Keratinocyte (primary cell): Measurements from ENCODE around the gene FDXR. TPM values are rescaled to one million over a fixed set of nuclear protein-coding genes. Genes with fewer than 3 reads are reported as not detected.

Experiments
- DNase-seq: peaks from one replicate; pipeline ENCODE4 v3.0.0-alpha.2; 2011; ENCODE audit warnings: low read depth, missing footprints, low spot score
- FAIRE-seq: peaks from 2 replicates; lab custom pipeline; 2011; peaks lifted over from hg19 to GRCh38; lab: Jason Lieb, UNC
- H2AFZ ChIP-seq: 2 replicates; pipeline ENCODE4 v1.6.0; 2012; ENCODE audit warnings: low read length, control low read depth, inconsistent platforms; ENCODE audit not compliant: control insufficient read depth
- H3K27ac ChIP-seq: 2 replicates; pipeline ENCODE4 v1.5.1; 2011; ENCODE audit warnings: low read length; ENCODE audit not compliant: control insufficient read depth, insufficient read depth
- H3K27me3 ChIP-seq: 3 replicates; pipeline ENCODE4 v1.6.0; 2011; ENCODE audit warnings: low read length; ENCODE audit not compliant: control insufficient read depth, insufficient read depth; ENCODE audit errors: extremely low read depth
- H3K36me3 ChIP-seq, 2 experiments: 2 replicates in 1 of 2; 3 replicates in 1 of 2; pipeline ENCODE4 v1.5.1; 2011; ENCODE audit warnings: low read length in 2 of 2, mild to moderate bottlenecking in 1 of 2; ENCODE audit not compliant: control insufficient read depth in 2 of 2, insufficient read depth in 2 of 2; ENCODE audit errors: extremely low read depth in 1 of 2
- H3K4me1 ChIP-seq: 3 replicates; pipeline ENCODE4 v1.5.1; 2011; ENCODE audit warnings: low read length; ENCODE audit not compliant: control insufficient read depth, insufficient read depth; ENCODE audit errors: extremely low read depth
- H3K4me2 ChIP-seq: 3 replicates; pipeline ENCODE4 v1.6.0; 2011; ENCODE audit warnings: low read depth, low read length; ENCODE audit not compliant: control insufficient read depth, insufficient read depth; ENCODE audit errors: extremely low read depth
- H3K4me3 ChIP-seq, 3 experiments: fragments of 200-600 bp in 1 of 3; sonication (generic) in 1 of 3; 2 replicates in 2 of 3; 3 replicates in 1 of 3; pipeline ENCODE4 v1.5.1; 2011 to 2016; ENCODE audit warnings: low read length in 3 of 3, mild to moderate bottlenecking in 3 of 3, control low read depth in 2 of 3, inconsistent platforms in 1 of 3, low read depth in 1 of 3, mixed read lengths in 1 of 3, mixed run types in 1 of 3, moderate library complexity in 1 of 3; ENCODE audit not compliant: control insufficient read depth in 2 of 3, insufficient read depth in 2 of 3; ENCODE audit errors: extremely low read depth in 1 of 3
- H3K79me2 ChIP-seq: 2 replicates; pipeline ENCODE4 v1.6.0; 2012; ENCODE audit warnings: low read length; ENCODE audit not compliant: control insufficient read depth, insufficient read depth
- H3K9ac ChIP-seq: 3 replicates; pipeline ENCODE4 v1.6.0; 2011; ENCODE audit warnings: low read length; ENCODE audit not compliant: control insufficient read depth, insufficient read depth; ENCODE audit errors: extremely low read depth
- H3K9me1 ChIP-seq: 3 replicates; pipeline ENCODE4 v1.6.0; 2011; ENCODE audit warnings: low read length; ENCODE audit not compliant: control insufficient read depth, insufficient read depth; ENCODE audit errors: extremely low read depth
- H3K9me3 ChIP-seq: 2 replicates; pipeline ENCODE4 v1.5.1; 2012; ENCODE audit warnings: low read depth, low read length; ENCODE audit not compliant: control insufficient read depth
- H4K20me1 ChIP-seq: 3 replicates; pipeline ENCODE4 v1.6.0; 2011; ENCODE audit warnings: low read length; ENCODE audit not compliant: control insufficient read depth, insufficient read depth; ENCODE audit errors: extremely low read depth
- CTCF ChIP-seq, 3 experiments: IDR thresholded peaks in 1 of 3; conservative IDR thresholded peaks in 1 of 3; optimal IDR thresholded peaks in 1 of 3; 2 replicates in 2 of 3; 3 replicates in 1 of 3; pipeline versions ENCODE3 to v1.5.1; 2011; ENCODE audit warnings: low read length in 3 of 3, mild to moderate bottlenecking in 3 of 3, moderate library complexity in 2 of 3, control low read depth in 1 of 3, inconsistent platforms in 1 of 3; ENCODE audit not compliant: insufficient read depth in 2 of 3; ENCODE audit errors: extremely low read depth in 1 of 3
- EZH2 ChIP-seq: IDR thresholded peaks from one replicate; pipeline ENCODE4 v1.6.1; 2012; ENCODE audit warnings: inconsistent platforms, mild to moderate bottlenecking, low read length, moderate library complexity
- dilution Hi-C: fragments of 300-500 bp; cut with MboI; formaldehyde crosslinking; loops from one replicate; pipeline ENCODE4 v1.7.0; 2020; ENCODE audit warnings: low sequenced_read_pairs; ENCODE audit not compliant: extremely low pct_ligation_motif_present
- polyA plus RNA-seq, 5 experiments: library from polyadenylated mRNA; depleted of rRNA in 3 of 5; stranded (reverse) in 3 of 5; stranded (forward) in 1 of 5; unstranded in 1 of 5; fragments of >200 nt; gene quantifications; 1 replicate in 1 of 5; 2 replicates in 3 of 5; 3 replicates in 1 of 5; pipeline versions ENCODE4 v1.2.1 to v1.2.3, GENCODE V29; 2011 to 2012; ENCODE audit warnings: missing spikeins in 2 of 5, low read depth in 1 of 5, low replicate concordance in 1 of 5

The FDXR gene
- polyA plus RNA-seq, 1 donor (not counting 4 experiments of a cell fraction or from before 2014, with no cell fraction given): 12.0 TPM

- FAIRE-seq (no peak), DNase-seq (no peak)
- H4K20me1 ChIP-seq: no peaks in the 10 kb centered on the region
- peaks cover 30% of the 10 kb centered on the region for H3K27me3 ChIP-seq
- no peak overlapping the region for H3K9ac ChIP-seq
- H3K27ac ChIP-seq: no peak overlapping the region
- no peaks in the 10 kb centered on the region for H3K9me3 ChIP-seq
- TF ChIP-seq EZH2 (no peak), CTCF (optimal IDR thresholded peaks at IDR 0.05 in 1 of 3, IDR thresholded peaks at IDR 0.05 in 1 of 3, conservative IDR thresholded peaks at IDR 0.05 in 1 of 3; ENCODE audit: extremely low read depth in 1 of 3, insufficient read depth in 2 of 3, low read length in 3 of 3) (no peak)
- H3K4me3 ChIP-seq: no peak overlapping the region
- H3K4me1 ChIP-seq: peaks cover 7% of the 10 kb centered on the region
- H3K4me2 ChIP-seq: no peak overlapping the region
- no peaks in the 10 kb centered on the region for H3K36me3 ChIP-seq
- no peaks in the 10 kb centered on the region for H3K9me1 ChIP-seq
- dilution Hi-C loops: no loop called here
- no peaks in the 10 kb centered on the region for H3K79me2 ChIP-seq
- no peak overlapping the region for H2AFZ ChIP-seq
These were observed 29.5 kb downstream of the FDXR start for GRCh38 chr17:74843352-74843627.

GRCh38 chr17:74842599-74843351, 30.0 kb downstream of the FDXR start:
- Histone ChIP-seq H3K9ac (no peak overlapping the region), H2AFZ (peak overlapping the region; percentile 19), H3K4me1 (peaks cover 7% of the 10 kb centered on the region), H3K9me3 (no peaks in the 10 kb centered on the region), H3K9me1 (no peaks in the 10 kb centered on the region), H3K4me3 (peak overlapping the region in 2 of 3 experiments; percentile 18 to 20), H3K27me3 (peaks cover 30% of the 10 kb centered on the region), H4K20me1 (no peaks in the 10 kb centered on the region), H3K36me3 (no peaks in the 10 kb centered on the region), H3K27ac (no peak overlapping the region), H3K79me2 (no peaks in the 10 kb centered on the region), H3K4me2 (peak overlapping the region; percentile 66)
- DNase-seq (no peak), FAIRE-seq (no peak)
- dilution Hi-C loops: no loop called here
- TF ChIP-seq EZH2: peak; percentile 48
- TF ChIP-seq CTCF (optimal IDR thresholded peaks at IDR 0.05 in 1 of 3, IDR thresholded peaks at IDR 0.05 in 1 of 3, conservative IDR thresholded peaks at IDR 0.05 in 1 of 3; ENCODE audit: extremely low read depth in 1 of 3, insufficient read depth in 2 of 3, low read length in 3 of 3): peak in 2 of 3 experiments; percentile 64 to 68
